Measurements from ENCODE around the gene CLIP2. TPM values are rescaled to one million over a fixed set of nuclear protein-coding genes. Genes with fewer than 3 reads are reported as not detected.
A peak's percentile ranks its signal among the peaks of the same experiment; 100 is the strongest.

Gene CLIP2
- total RNA-seq, 1 experiment from 2014 or later, result 21.6 TPM

DNA sequence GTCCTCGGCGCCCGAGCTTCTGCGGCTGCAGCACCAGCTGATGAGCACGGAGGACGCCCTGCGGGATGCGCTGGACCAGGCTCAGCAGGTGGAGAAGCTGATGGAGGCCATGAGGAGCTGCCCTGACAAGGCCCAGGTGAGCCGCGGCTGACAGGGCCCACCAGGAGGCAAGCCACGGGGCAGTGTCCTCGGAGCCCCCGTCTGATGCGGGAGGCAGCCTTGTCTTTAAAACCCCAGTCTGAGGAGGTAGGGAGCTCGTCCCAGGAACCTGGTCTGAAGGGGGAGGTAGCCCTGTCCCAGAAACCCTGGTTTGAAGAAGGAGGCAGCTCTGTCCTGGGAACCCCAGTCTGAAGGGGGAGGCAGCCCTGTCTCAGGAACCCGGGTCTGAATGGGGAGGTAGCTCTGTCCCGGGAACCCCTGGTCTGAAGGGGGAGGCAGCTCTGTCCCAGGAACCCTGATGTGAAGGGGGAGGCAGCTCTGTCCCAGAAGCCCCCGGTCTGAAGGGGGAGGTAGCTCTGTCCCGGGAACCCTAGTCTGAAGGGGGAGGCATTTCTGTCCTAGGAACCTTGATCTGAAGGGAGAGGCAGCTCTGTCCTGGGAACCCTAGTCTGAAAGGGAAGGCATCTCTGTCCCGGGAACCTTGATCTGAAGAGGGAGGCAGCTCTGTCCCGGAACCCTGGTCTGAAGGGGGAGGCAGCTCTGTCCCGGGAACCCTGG lies 111.4 kb downstream of the CLIP2 start:
- peaks cover 3% of the 10 kb centered on the region; the same call in 1 of the 2 replicates for H3K27me3 Mint-ChIP-seq (ENCODE audit: low read depth)
- Histone ChIP-seq H2AFZ (ENCODE audit: low read length) (no peak overlapping the region), H3K27me3 (ENCODE audit: insufficient read depth, low read length) (no peaks in the 10 kb centered on the region), H3K18ac (ENCODE audit: insufficient read length, low read depth, low read length) (no peak overlapping the region), H3T11ph (ENCODE audit: low read length) (no peak overlapping the region), H4K5ac (ENCODE audit: insufficient read length, low read depth, low read length) (no peak overlapping the region), H4K8ac (replicated peaks; ENCODE audit: insufficient read length, low read depth, low read length) (no peak overlapping the region), H3K27ac (ENCODE audit: insufficient read length, low read depth, low read length) (no peak overlapping the region), H3K4me2 (ENCODE audit: insufficient read depth, insufficient read length, low read length) (no peak overlapping the region), H2AK5ac (ENCODE audit: insufficient read length, low read length) (no peak overlapping the region), H3K9ac (ENCODE audit: extremely low read depth, insufficient read length, low read length) (no peak overlapping the region), H4K20me1 (ENCODE audit: control insufficient read depth, insufficient read depth, insufficient read length) (no peaks in the 10 kb centered on the region), H2BK120ac (ENCODE audit: low read depth, low read length, poor library complexity, severe bottlenecking) (no peak overlapping the region), H3K4me1 (ENCODE audit: insufficient read depth, low read length) (no peaks in the 10 kb centered on the region), H3K9me3 (ENCODE audit: control insufficient read depth, low read depth, low read length) (no peaks in the 10 kb centered on the region), H3K4ac (ENCODE audit: low read depth, low read length) (no peak overlapping the region; the same call in 1 of the 2 replicates), H3K79me2 (ENCODE audit: insufficient read depth, low read length) (no peaks in the 10 kb centered on the region), H2BK20ac (ENCODE audit: low read depth, low read length, poor library complexity, severe bottlenecking) (no peak overlapping the region), H2BK12ac (ENCODE audit: insufficient read length, low read depth, low read length) (no peak overlapping the region), H3K23ac (ENCODE audit: insufficient read length, low read depth, low read length) (no peak overlapping the region), H2BK15ac (ENCODE audit: low read depth, low read length) (no peak overlapping the region), H3K79me1 (ENCODE audit: insufficient read depth, low read depth, low read length, poor library complexity, severe bottlenecking) (no peaks in the 10 kb centered on the region), H4K91ac (ENCODE audit: insufficient read length, low read depth, low read length) (no peak overlapping the region), H3K14ac (ENCODE audit: insufficient read depth, low read length) (no peak overlapping the region), H2BK5ac (ENCODE audit: insufficient read length, low read length) (no peak overlapping the region), H3K56ac (ENCODE audit: insufficient read length, low read depth, low read length) (no peak overlapping the region), H3K23me2 (ENCODE audit: insufficient read length, low read depth, low read length, poor library complexity, severe bottlenecking) (no peaks in the 10 kb centered on the region)
- WGBS (ENCODE audit: extremely low coverage, insufficient read length, low lambda C conversion rate), result no CpG with 5 or more reads among the region's 22 CpGs
- TF ChIP-seq, protein P1, sequence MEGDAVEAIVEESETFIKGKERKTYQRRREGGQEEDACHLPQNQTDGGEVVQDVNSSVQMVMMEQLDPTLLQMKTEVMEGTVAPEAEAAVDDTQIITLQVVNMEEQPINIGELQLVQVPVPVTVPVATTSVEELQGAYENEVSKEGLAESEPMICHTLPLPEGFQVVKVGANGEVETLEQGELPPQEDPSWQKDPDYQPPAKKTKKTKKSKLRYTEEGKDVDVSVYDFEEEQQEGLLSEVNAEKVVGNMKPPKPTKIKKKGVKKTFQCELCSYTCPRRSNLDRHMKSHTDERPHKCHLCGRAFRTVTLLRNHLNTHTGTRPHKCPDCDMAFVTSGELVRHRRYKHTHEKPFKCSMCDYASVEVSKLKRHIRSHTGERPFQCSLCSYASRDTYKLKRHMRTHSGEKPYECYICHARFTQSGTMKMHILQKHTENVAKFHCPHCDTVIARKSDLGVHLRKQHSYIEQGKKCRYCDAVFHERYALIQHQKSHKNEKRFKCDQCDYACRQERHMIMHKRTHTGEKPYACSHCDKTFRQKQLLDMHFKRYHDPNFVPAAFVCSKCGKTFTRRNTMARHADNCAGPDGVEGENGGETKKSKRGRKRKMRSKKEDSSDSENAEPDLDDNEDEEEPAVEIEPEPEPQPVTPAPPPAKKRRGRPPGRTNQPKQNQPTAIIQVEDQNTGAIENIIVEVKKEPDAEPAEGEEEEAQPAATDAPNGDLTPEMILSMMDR (conservative IDR thresholded peaks at IDR 0.05), result no peak
- no peaks in the 10 kb centered on the region for H3K9me3 Mint-ChIP-seq
- H3K27ac Mint-ChIP-seq, result peak overlapping the region in 1 of 3 experiments; percentile 60; a peak in 2 of 7 replicates
- peaks cover 19 to 29% (median 26%) of the 10 kb centered on the region in 3 experiments for H3K36me3 Mint-ChIP-seq (ENCODE audit: insufficient read depth in 1 of 3, low read depth in 3 of 3)
- H3K4me1 Mint-ChIP-seq, result peaks cover 5 to 10% of the 10 kb centered on the region in 2 experiments
- DNase-seq, result peak; percentile 36
- no peak overlapping the region; a peak in 1 of 5 replicates for H3K4me3 Mint-ChIP-seq

All from H9 (cell line).